Neural progenitor cell (in vitro differentiated cells): ENCODE measurements around the gene ALKBH4. TPM values are rescaled to one million over a fixed set of nuclear protein-coding genes. Genes with fewer than 3 reads are reported as not detected.

ENCODE experiments used
- DNase-seq: peaks from one replicate; pipeline ENCODE4 v3.0.0-alpha.2; 2016; ENCODE audit warnings: low spot score
- H2AFZ ChIP-seq: fragments of 200-600 bp; sonication (generic); replicated peaks from 2 replicates; pipeline ENCODE4 v1.6.1; 2016; ENCODE audit warnings: antibody characterized with exemption
- H3F3A ChIP-seq: fragments of 200-600 bp; sonication (generic); 2 replicates; pipeline ENCODE4 v1.6.1; 2016; ENCODE audit warnings: antibody characterized with exemption, low read depth
- H3K27ac ChIP-seq: fragments of 200-600 bp; sonication (generic); 2 replicates; pipeline ENCODE4 v1.5.1; 2016; ENCODE audit warnings: mild to moderate bottlenecking
- H3K27me3 ChIP-seq: fragments of 200-600 bp; sonication (generic); 2 replicates; pipeline ENCODE4 v1.6.1; 2016; ENCODE audit warnings: mild to moderate bottlenecking, moderate library complexity
- H3K36me3 ChIP-seq: fragments of 200-600 bp; sonication (generic); 2 replicates; pipeline ENCODE4 v1.5.1; 2016
- H3K4me1 ChIP-seq: fragments of 200-600 bp; sonication (generic); 2 replicates; pipeline ENCODE4 v1.6.1; 2016; ENCODE audit warnings: mixed run types
- H3K4me2 ChIP-seq: fragments of 200-600 bp; sonication (generic); 2 replicates; pipeline ENCODE4 v1.6.1; 2016
- H3K4me3 ChIP-seq: fragments of 200-600 bp; sonication (generic); 2 replicates; pipeline ENCODE4 v1.5.1; 2016
- H3K79me2 ChIP-seq: fragments of 200-600 bp; sonication (generic); 2 replicates; pipeline ENCODE4 v1.6.1; 2016; ENCODE audit warnings: low read depth
- H3K9ac ChIP-seq: fragments of 200-600 bp; sonication (generic); 2 replicates; pipeline ENCODE4 v1.6.1; 2016
- H3K9me3 ChIP-seq: fragments of 200-600 bp; sonication (generic); 2 replicates; pipeline ENCODE4 v1.5.1; 2016; ENCODE audit warnings: low read depth
- H4K20me1 ChIP-seq: fragments of 200-600 bp; sonication (generic); 2 replicates; pipeline ENCODE4 v1.6.1; 2016; ENCODE audit warnings: low read depth
- H3K27ac Mint-ChIP-seq: 3 replicates; pipeline ENCODE4 v1.8.0; 2021; ENCODE audit warnings: mixed read lengths
- H3K27me3 Mint-ChIP-seq: 2 replicates; pipeline ENCODE4 v1.8.0; 2022; ENCODE audit warnings: low read depth, mild to moderate bottlenecking, inconsistent platforms, moderate library complexity, mixed read lengths; ENCODE audit not compliant: insufficient read depth
- H3K36me3 Mint-ChIP-seq: 3 replicates; pipeline ENCODE4 v1.8.0; 2021; ENCODE audit warnings: mixed read lengths
- H3K4me1 Mint-ChIP-seq: 3 replicates; pipeline ENCODE4 v1.8.0; 2021; ENCODE audit warnings: mixed read lengths
- H3K4me3 Mint-ChIP-seq: 3 replicates; pipeline ENCODE4 v1.8.0; 2021; ENCODE audit warnings: mild to moderate bottlenecking, moderate library complexity, mixed read lengths
- H3K9me3 Mint-ChIP-seq: 3 replicates; pipeline ENCODE4 v1.8.0; 2020; ENCODE audit warnings: mixed read lengths
- CTCF ChIP-seq: fragments of 200-600 bp; sonication (generic); IDR thresholded peaks from 2 replicates; pipeline ENCODE4 v1.5.1; 2017; ENCODE audit warnings: antibody characterized with exemption, mild to moderate bottlenecking
- EZH2 ChIP-seq: fragments of 200-600 bp; sonication (generic); IDR thresholded peaks from 2 replicates; pipeline ENCODE4 v1.6.1; 2017; ENCODE audit warnings: antibody characterized with exemption, mild to moderate bottlenecking, moderate library complexity
- EZH2phosphoT487 ChIP-seq: fragments of 200-600 bp; sonication (generic); IDR thresholded peaks from 2 replicates; pipeline ENCODE4 v1.6.1; 2017; ENCODE audit warnings: antibody characterized with exemption
- total RNA-seq: library from RNA; depleted of rRNA; stranded (reverse); fragments of >200 nt; gene quantifications from 2 replicates; pipeline ENCODE4 v1.2.3, GENCODE V29; 2015; ENCODE audit warnings: low replicate concordance

ALKBH4 gene
- total RNA-seq, 1 donor from 2014 or later, result 6.5 TPM

DNA sequence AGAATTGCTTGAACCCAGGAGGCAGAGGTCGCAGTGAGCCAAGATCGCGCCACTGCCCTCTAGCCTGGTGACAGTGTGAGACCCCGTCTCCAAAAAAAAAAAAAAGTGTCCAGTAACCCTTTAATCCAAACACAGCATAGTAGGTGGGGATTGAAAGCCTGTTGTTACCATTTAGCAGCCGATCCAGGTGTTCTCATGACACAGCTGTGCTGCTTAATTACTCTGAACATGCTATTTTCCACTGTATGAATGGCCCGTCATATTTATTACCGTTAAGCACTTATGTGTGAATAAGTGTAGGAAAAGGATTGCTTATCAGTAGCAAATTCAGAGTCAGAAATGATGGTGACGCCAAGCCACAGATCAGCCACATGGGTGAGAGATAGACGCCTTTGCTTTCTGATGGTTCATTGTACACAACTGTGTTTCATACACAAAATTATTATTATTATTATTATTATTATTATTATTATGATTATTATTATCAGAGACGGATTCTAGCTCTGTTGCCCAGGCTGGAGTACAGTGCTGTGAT is 42.9 kb downstream of the ALKBH4 start:
- no peak for TF ChIP-seq EZH2
- H3K27me3 ChIP-seq, result no peaks in the 10 kb centered on the region
- no peak overlapping the region for H3K9ac ChIP-seq
- no peak overlapping the region for H3K4me2 ChIP-seq
- no peak overlapping the region for H3K27ac ChIP-seq
- H3K4me1 Mint-ChIP-seq, result peaks cover 16% of the 10 kb centered on the region
- no peak overlapping the region for H2AFZ ChIP-seq
- no peak for DNase-seq
- H3K36me3 ChIP-seq, result no peaks in the 10 kb centered on the region
- no peak overlapping the region for H3K4me3 Mint-ChIP-seq
- no peaks in the 10 kb centered on the region for H3K4me1 ChIP-seq
- H3K9me3 Mint-ChIP-seq, result no peaks in the 10 kb centered on the region
- H3K36me3 Mint-ChIP-seq, result peaks cover 29% of the 10 kb centered on the region
- no peaks in the 10 kb centered on the region for H3K9me3 ChIP-seq
- no peak overlapping the region for H3K27ac Mint-ChIP-seq
- H3K79me2 ChIP-seq, result no peaks in the 10 kb centered on the region
- H3K4me3 ChIP-seq, result no peak overlapping the region
- peaks cover 7% of the 10 kb centered on the region for H3K27me3 Mint-ChIP-seq
- H3F3A ChIP-seq, result no peaks in the 10 kb centered on the region
- peaks cover 14% of the 10 kb centered on the region for H4K20me1 ChIP-seq

GRCh38 chr7:102418592-102418991 is 46.1 kb downstream of the ALKBH4 start:
- H3K4me3 ChIP-seq, result no peak overlapping the region
- no peak overlapping the region for H3K27ac Mint-ChIP-seq
- H3K4me3 Mint-ChIP-seq, result no peak overlapping the region
- no peaks in the 10 kb centered on the region for H3K4me1 Mint-ChIP-seq
- H3F3A ChIP-seq, result no peaks in the 10 kb centered on the region
- H3K79me2 ChIP-seq, result no peaks in the 10 kb centered on the region
- H2AFZ ChIP-seq, result no peak overlapping the region
- peaks cover 34% of the 10 kb centered on the region for H3K36me3 Mint-ChIP-seq
- H3K36me3 ChIP-seq, result no peaks in the 10 kb centered on the region
- no peaks in the 10 kb centered on the region for H3K27me3 ChIP-seq
- H4K20me1 ChIP-seq, result peaks cover 13% of the 10 kb centered on the region
- TF ChIP-seq EZH2 (no peak), EZH2phosphoT487 (no peak), CTCF (no peak)
- DNase-seq, result no peak
- H3K27ac ChIP-seq, result no peak overlapping the region
- H3K4me1 ChIP-seq, result no peaks in the 10 kb centered on the region
- H3K9me3 ChIP-seq, result no peaks in the 10 kb centered on the region
- no peak overlapping the region for H3K4me2 ChIP-seq
- no peaks in the 10 kb centered on the region for H3K9me3 Mint-ChIP-seq
- H3K9ac ChIP-seq, result no peak overlapping the region
- H3K27me3 Mint-ChIP-seq, result peaks cover 8% of the 10 kb centered on the region

GRCh38 chr7:102417105-102417504 is 47.6 kb downstream of the ALKBH4 start:
- Mint-ChIP-seq H3K36me3 (peaks cover 38% of the 10 kb centered on the region), H3K27me3 (peaks cover 8% of the 10 kb centered on the region), H3K27ac (no peak overlapping the region), H3K4me3 (no peak overlapping the region), H3K4me1 (no peaks in the 10 kb centered on the region), H3K9me3 (no peaks in the 10 kb centered on the region)
- Histone ChIP-seq H3K9me3 (no peaks in the 10 kb centered on the region), H3K4me3 (no peak overlapping the region), H4K20me1 (peaks cover 17% of the 10 kb centered on the region), H3K4me2 (no peak overlapping the region), H3K4me1 (no peaks in the 10 kb centered on the region), H2AFZ (no peak overlapping the region), H3F3A (no peaks in the 10 kb centered on the region), H3K27ac (no peak overlapping the region), H3K27me3 (no peaks in the 10 kb centered on the region), H3K36me3 (no peaks in the 10 kb centered on the region), H3K79me2 (no peaks in the 10 kb centered on the region), H3K9ac (no peak overlapping the region)
- DNase-seq, result no peak
- TF ChIP-seq CTCF, result no peak
- no peak for TF ChIP-seq EZH2
- no peak for TF ChIP-seq EZH2phosphoT487

- peaks cover 2% of the 10 kb centered on the region for H3K79me2 ChIP-seq
- no peak overlapping the region for H3K4me2 ChIP-seq
- H3K4me3 Mint-ChIP-seq, result no peak overlapping the region
- H3K9me3 ChIP-seq, result no peaks in the 10 kb centered on the region
- H3K9ac ChIP-seq, result no peak overlapping the region
- no peaks in the 10 kb centered on the region for H3K4me1 ChIP-seq
- H3K4me1 Mint-ChIP-seq, result no peaks in the 10 kb centered on the region
- H3K27me3 Mint-ChIP-seq, result peaks cover 8% of the 10 kb centered on the region
- no peak for DNase-seq
- H3K9me3 Mint-ChIP-seq, result no peaks in the 10 kb centered on the region
- no peaks in the 10 kb centered on the region for H3F3A ChIP-seq
- no peaks in the 10 kb centered on the region for H3K27me3 ChIP-seq
- H4K20me1 ChIP-seq, result peaks cover 20% of the 10 kb centered on the region
- TF ChIP-seq EZH2, result no peak
- TF ChIP-seq EZH2phosphoT487, result no peak
- TF ChIP-seq CTCF, result no peak
- no peak overlapping the region for H3K4me3 ChIP-seq
- H3K36me3 ChIP-seq, result no peaks in the 10 kb centered on the region
- H3K27ac ChIP-seq, result no peak overlapping the region
- no peak overlapping the region for H2AFZ ChIP-seq
- H3K36me3 Mint-ChIP-seq, result peaks cover 39% of the 10 kb centered on the region
- no peak overlapping the region for H3K27ac Mint-ChIP-seq
These were observed 48.3 kb downstream of the ALKBH4 start for GRCh38 chr7:102416406-102416805.
